Eye (tissue), 1 donor: Measurements from ENCODE around the gene DNAL1.
A peak's percentile ranks its signal among the peaks of the same experiment; 100 is the strongest.
"Not testable (repeated sequence)": the region's sequence is repeated elsewhere in the genome, so short reads cannot be mapped to it uniquely, and the experiment has no call there.

Experiments
- DNase-seq: peaks from one replicate; pipeline ENCODE4 v3.0.0-alpha.2; 2015

Gene DNAL1

DNA sequence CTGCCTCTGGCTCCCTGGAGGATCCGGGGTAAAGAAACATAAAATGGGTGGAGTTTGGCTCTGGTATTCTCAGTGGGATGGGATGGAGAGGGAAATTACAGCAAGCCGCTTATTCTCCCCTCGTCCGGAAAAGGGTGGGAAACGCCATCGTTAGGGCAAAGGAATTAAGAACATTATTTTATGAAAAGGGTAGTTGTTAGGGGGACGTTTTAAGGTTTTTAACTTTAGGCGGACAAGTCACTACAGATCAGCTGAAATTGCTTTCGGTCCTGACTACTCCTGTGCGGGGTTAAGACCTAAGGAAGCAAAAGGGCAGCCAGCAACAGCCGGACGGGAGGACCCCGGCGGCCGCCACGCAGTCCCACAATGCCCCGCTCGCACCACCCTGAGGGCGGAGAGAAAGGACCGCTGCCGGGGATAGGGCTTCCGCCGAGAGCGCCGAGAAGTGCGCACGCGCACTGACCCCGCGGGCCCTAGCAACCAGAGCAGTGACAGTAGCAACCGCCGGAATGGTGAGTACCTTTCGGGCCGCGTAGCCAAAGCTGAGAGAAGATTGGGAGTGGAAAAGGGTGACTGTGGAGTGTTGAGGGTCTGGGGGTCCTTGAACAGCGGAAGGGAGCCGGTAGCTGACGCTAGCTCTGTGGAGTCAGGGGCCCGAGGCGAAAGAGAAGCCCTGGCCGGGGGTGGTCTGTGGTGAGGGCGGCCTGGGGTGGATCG is at the start of gene DNAL1:
Gene DNAL1, plus strand, starts transcription at position 456 of the 717 bp plus-strand sequence. Its CDS starts 54 bp downstream, at position 510.
- DNase-seq: peak; percentile 95

- DNase-seq: no peak
These were observed 45.3 kb upstream of the DNAL1 start for GRCh38 chr14:73599499-73599898.

- DNase-seq: no peak
These were observed 41.8 kb upstream of the DNAL1 start for GRCh38 chr14:73602994-73603393.

DNA sequence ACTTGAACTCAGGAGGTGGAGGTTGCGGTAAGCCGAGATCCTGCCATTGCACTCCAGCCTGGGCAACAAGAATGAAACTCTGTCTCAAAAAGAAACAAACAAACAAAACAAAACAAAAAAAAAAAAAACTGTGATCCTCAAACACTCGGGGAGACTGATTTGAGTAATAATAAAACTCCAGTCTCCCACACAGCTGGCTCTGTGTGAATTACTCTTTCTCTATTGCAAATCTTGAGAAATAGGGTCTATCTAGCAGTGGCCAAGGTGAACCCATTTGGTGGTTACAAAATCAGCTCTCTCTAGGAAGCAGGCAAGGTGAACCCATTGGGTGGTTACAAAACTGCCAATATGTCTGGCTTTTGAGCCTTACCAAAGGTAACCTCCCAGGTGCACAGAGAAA is 38.5 kb upstream of the DNAL1 start:
- DNase-seq: no peak

DNA sequence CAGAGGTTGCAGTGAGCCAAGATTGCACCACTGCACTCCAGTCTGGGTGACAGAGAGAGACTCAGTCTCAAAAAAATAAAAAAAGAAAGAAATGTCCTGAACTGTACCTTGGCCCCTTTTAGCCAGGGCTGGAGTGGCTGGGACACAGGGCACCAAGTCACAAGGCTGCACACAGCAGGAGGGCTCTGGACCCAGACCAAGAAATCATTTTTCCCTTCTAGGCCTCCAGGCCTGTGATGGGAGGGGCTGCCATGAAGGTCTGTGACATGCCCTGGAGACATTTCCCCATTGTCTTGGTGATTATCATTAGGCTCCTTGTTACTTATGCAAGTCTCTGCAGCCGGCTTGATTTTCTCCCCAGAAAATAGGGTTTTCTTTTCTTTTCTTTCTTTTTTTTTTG is 37.5 kb upstream of the DNAL1 start:
- no peak for DNase-seq

- peak; percentile 7 for DNase-seq
These were observed 34.1 kb upstream of the DNAL1 start for GRCh38 chr14:73610687-73611086.

DNA sequence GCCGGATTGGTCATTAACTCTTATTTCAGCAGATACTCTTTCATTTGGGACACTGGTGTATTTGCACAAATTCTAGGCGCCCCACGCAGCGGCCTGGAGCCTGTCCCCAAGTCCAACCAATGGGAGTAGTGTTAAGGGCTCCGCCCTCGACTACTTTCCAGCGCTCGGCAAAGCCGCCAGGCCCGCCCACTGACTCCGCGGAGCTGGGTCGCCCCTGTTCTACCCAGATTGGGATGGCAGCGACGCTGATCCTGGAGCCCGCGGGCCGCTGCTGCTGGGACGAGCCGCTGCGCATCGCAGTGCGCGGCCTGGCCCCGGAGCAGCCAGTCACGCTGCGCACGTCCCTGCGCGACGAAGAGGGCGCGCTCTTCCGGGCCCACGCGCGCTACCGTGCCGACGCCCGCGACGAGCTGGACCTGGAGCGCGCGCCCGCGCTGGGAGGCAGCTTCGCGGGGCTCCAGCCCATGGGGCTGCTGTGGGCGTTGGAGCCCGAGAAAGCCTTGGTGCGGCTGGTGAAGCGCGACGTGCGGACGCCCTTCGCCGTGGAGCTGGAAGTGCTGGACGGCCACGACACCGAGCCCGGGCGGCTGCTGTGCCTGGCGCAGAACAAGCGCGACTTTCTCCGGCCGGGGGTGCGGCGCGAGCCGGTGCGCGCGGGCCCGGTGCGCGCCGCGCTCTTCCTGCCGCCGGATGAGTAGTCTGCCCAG is 32.3 kb upstream of the DNAL1 start, which contains the start of gene ACOT6:
Gene ACOT6, plus strand, starts transcription at position 179 of the 707 bp plus-strand sequence. Its CDS starts 55 bp downstream, at position 234.
- DNase-seq: peak; percentile 88

- DNase-seq: no peak
These were observed 31.8 kb upstream of the DNAL1 start for GRCh38 chr14:73613046-73613383.

GRCh38 chr14:73613419-73613963 is 31.3 kb upstream of the DNAL1 start:
- DNase-seq: no peak

DNA sequence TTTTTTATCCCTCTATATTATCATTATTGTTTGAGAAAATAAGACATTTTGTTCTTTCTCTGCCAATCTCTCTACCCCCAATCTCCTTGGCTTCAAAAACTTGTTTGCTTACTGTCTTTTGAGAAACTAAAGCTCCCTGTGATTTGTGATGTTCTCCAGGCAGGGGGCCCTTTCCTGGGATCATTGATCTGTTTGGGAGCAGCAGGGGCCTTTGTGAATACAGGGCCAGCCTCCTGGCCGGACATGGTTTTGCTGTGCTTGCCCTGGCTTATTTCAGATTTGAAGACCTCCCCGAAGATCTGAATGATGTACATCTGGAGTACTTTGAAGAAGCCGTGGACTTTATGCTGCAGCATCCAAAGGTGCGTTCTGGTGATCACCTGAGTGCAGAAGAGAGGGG is 28.0 kb upstream of the DNAL1 start:
- no peak for DNase-seq

GRCh38 chr14:73619524-73619923 is 25.3 kb upstream of the DNAL1 start:
- DNase-seq: no peak

DNA sequence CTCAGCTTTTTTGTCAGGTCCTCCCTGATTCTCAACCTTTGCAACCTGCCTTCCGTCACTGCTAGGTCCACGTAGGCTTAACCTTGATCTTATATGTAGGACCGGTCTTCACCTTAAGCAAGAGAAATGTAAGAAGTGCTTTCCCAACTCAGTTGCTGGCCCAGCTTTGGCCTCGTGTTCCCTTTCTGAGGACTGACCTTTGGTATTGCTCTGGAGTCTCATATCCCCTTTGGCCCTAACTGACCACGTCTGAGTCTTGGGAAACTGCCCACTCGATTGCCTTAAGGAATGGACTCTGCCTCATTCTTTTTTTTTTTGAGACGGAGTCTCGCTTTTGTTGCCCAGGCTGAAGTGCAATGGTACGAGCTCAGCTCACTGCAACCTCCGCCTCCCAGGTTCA is 24.5 kb upstream of the DNAL1 start:
- DNase-seq: no peak

- DNase-seq: no peak
These were observed 21.2 kb upstream of the DNAL1 start for GRCh38 chr14:73623504-73624054.

DNA sequence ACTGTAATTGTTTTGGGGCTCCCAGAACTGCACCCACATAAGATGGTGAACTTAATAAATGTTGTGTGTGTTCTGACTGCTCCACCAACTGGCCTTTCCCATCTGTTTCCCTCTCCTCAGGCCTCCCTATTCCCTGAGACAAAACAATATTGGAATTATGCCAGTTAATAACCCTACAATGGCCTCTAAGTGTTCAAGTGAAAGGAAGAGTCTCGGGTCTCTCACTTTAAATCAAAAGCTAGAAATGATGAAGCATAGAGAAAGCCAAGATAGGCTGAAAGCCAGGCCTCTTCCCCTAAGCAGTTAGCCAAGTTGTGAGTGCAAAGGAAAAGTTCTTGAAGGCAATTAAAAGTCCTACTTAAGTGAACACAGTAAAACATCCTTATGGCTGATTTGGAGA is 19.1 kb upstream of the DNAL1 start:
- DNase-seq: no peak

- no peak for DNase-seq
These were observed 17.6 kb upstream of the DNAL1 start for GRCh38 chr14:73627151-73627558.

DNA sequence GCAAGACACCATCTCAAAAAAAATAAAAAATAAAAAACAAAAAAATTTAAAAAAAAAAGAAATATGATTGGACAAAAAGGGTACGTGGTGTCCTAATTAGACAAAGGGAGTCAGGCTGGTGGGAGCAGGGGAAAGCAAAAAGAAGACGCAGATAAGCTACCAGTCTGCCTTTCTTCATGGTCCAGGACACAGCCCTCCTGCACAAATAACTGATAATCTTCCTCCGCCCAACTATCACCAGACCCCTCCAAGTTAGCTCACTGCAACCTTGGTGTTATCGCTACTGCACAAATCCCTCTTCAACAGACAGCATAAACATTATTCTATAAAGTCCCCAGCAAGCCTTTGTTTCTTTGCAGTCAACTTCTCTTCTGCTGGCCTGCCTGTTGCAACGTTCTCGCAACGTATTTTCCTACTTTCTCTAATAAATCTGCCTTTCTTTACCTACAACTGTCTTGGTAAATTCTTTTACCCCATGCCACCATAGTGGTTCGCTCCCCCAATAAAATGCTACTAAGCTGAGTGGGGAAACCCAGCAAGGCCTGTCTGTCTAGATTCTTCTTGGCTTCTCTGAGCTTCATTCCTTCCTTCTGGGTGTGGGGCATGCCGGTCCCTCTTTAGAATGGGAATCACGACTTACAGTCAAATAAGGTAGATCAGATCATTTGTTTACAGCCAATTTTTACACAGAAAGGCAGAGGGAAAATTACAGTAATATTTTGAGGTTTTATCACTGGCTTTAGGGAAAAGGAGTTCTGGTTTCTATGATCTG is 14.6 kb upstream of the DNAL1 start:
- DNase-seq: no peak

DNA sequence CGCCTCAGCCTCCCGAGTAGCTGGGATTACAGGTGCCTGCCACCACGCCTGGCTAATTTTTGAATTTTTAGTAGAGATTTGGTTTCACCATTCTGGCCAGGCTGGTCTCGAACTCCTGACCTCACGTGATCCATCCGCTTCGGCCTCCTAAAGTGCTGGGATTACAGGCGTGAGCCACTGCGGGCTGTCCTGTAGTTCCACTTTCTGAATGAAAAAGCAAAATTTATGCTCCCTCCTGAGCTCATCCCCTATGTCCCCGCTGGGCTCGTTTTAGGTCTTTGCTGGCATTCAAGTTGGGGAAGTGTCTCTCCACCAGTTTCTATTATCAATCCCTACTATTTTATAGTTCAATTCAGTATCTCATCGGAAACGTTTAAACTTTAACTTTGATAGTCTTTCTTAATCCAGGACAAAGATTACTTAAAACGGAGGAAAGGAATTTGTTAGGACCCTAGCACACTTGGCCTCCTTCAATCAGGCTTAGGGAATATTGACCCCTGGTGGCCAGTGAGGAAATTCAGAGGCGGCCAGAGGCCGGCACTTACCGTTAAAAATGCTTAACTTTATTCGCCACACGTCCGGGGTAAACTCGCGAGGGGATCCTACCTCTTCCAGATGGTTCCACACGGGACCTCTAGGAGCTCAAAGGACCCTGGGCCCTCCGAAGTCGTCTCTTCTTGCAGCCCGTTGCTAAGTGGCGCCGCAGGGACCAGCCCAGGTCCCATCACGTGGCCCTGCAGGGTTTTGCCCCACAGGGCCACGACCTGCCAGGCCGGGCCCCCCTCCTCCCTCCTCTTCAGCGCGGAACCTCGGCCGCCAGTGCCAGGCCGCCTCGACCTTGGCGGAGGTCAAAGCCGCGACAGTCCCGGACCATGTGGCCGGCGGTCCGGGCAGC is 11.4 kb upstream of the DNAL1 start:
- peak; percentile 89 for DNase-seq

GRCh38 chr14:73634011-73634833 is 10.6 kb upstream of the DNAL1 start:
- DNase-seq: peak; percentile 59

- not testable (repeated sequence) for DNase-seq
These were observed 8.4 kb upstream of the DNAL1 start for GRCh38 chr14:73636355-73636754.

- DNase-seq: no peak
These were observed 7.0 kb upstream of the DNAL1 start for GRCh38 chr14:73637830-73638229.

- no peak for DNase-seq
These were observed 3.9 kb upstream of the DNAL1 start for GRCh38 chr14:73640796-73641365.
